GM04504 (cell line): ENCODE data around the gene CDCP2.
A peak's percentile ranks its signal among the peaks of the same experiment; 100 is the strongest.
"Not testable (repeated sequence)": the region's sequence is repeated elsewhere in the genome, so short reads cannot be mapped to it uniquely, and the experiment has no call there.

Experiments used
- DNase-seq: peaks from one replicate; pipeline ENCODE4 v3.0.0-alpha.2; 2012; ENCODE audit warnings: low read depth

CDCP2 gene

GRCh38 chr1:54115520-54115919 lies 37.3 kb downstream of the CDCP2 start:
- DNase-seq = no peak

GRCh38 chr1:54114955-54115354 lies 37.8 kb downstream of the CDCP2 start:
- no peak for DNase-seq

GRCh38 chr1:54114001-54114400 lies 38.8 kb downstream of the CDCP2 start:
- no peak for DNase-seq

- no peak for DNase-seq
These were observed 40.0 kb downstream of the CDCP2 start for GRCh38 chr1:54112705-54113368.

- DNase-seq = no peak
These were observed 40.8 kb downstream of the CDCP2 start for GRCh38 chr1:54112027-54112426.

- no peak for DNase-seq
These were observed 41.2 kb downstream of the CDCP2 start for GRCh38 chr1:54111624-54112023.

- no peak for DNase-seq
These were observed 41.8 kb downstream of the CDCP2 start for GRCh38 chr1:54110996-54111395.

GRCh38 chr1:54109129-54110090 lies 43.4 kb downstream of the CDCP2 start:
- DNase-seq = no peak

- DNase-seq = no peak
These were observed 44.6 kb downstream of the CDCP2 start for GRCh38 chr1:54108156-54108555.

- DNase-seq = peak; percentile 14
These were observed 45.7 kb downstream of the CDCP2 start for GRCh38 chr1:54107131-54107530.

GRCh38 chr1:54105736-54106269 lies 47.0 kb downstream of the CDCP2 start:
- DNase-seq = no peak

GRCh38 chr1:54105080-54105479 lies 47.7 kb downstream of the CDCP2 start:
- no peak for DNase-seq

- DNase-seq = not testable (repeated sequence)
These were observed 48.2 kb downstream of the CDCP2 start for GRCh38 chr1:54104613-54105012.

GRCh38 chr1:54103414-54103813 lies 49.4 kb downstream of the CDCP2 start:
- DNase-seq = no peak

GRCh38 chr1:54100500-54100899 lies 52.3 kb downstream of the CDCP2 start:
- DNase-seq = no peak

- DNase-seq = no peak
These were observed 53.7 kb downstream of the CDCP2 start for GRCh38 chr1:54099061-54099610.

GRCh38 chr1:54096877-54097240 lies 55.9 kb downstream of the CDCP2 start:
- DNase-seq = no peak

- DNase-seq = no peak
These were observed 56.4 kb downstream of the CDCP2 start for GRCh38 chr1:54096227-54096876.

- DNase-seq = no peak
These were observed 57.1 kb downstream of the CDCP2 start for GRCh38 chr1:54095546-54096226.

GRCh38 chr1:54094730-54095105 lies 58.1 kb downstream of the CDCP2 start:
- not testable (repeated sequence) for DNase-seq

GRCh38 chr1:54094001-54094729 lies 58.6 kb downstream of the CDCP2 start:
- no peak for DNase-seq
